H1 (cell line): ENCODE data around the gene PRLH. TPM values are rescaled to one million over a fixed set of nuclear protein-coding genes. Genes with fewer than 3 reads are reported as not detected.
A peak's percentile ranks its signal among the peaks of the same experiment; 100 is the strongest.

Experiments used
- BACH1 ChIP-seq: IDR thresholded peaks from 2 replicates; pipeline ENCODE4 v1.6.1; 2012; ENCODE audit warnings: low read length, improper control_type of control experiment
- BRCA1 ChIP-seq: IDR thresholded peaks from 2 replicates; pipeline ENCODE4 v1.6.1; 2012; ENCODE audit warnings: low read depth, low read length, improper control_type of control experiment
- CBX5 ChIP-seq: fragments of 300-800, 300-1000 bp; sonication (generic); IDR thresholded peaks from 2 replicates; pipeline ENCODE4 v1.7.1; 2016; ENCODE audit warnings: antibody characterized with exemption, low read length, low read depth
- CBX8 ChIP-seq: fragments of 300-800, 300-1000 bp; sonication (generic); IDR thresholded peaks from 2 replicates; pipeline ENCODE4 v1.7.1; 2016; ENCODE audit warnings: low read depth, low read length, borderline replicate concordance
- CEBPB ChIP-seq: IDR thresholded peaks from 2 replicates; pipeline ENCODE4 v1.6.1; 2012; ENCODE audit warnings: low read depth, low read length
- CHD2 ChIP-seq: IDR thresholded peaks from 2 replicates; pipeline ENCODE4 v1.6.1; 2012; ENCODE audit warnings: low read length, improper control_type of control experiment
- CREB1 ChIP-seq: IDR thresholded peaks from 2 replicates; pipeline ENCODE4 v1.6.1; 2012; ENCODE audit warnings: inconsistent platforms
- CTBP2 ChIP-seq: IDR thresholded peaks from 2 replicates; pipeline ENCODE4 v1.7.0; 2011; ENCODE audit warnings: borderline replicate concordance, mild to moderate bottlenecking, moderate library complexity, mixed read lengths, low read length; ENCODE audit not compliant: insufficient read depth, insufficient read length
- EP300 ChIP-seq, 2 experiments: IDR thresholded peaks; 1 replicate in 1 of 2; 2 replicates in 1 of 2; pipeline ENCODE4 v1.6.1; 2011 to 2012; ENCODE audit warnings: low read depth in 2 of 2, low read length in 2 of 2, mild to moderate bottlenecking in 2 of 2, borderline replicate concordance in 1 of 2, inconsistent platforms in 1 of 2, moderate library complexity in 1 of 2
- EZH2 ChIP-seq: fragments of 200-600 bp; sonication (generic); IDR thresholded peaks from 2 replicates; pipeline ENCODE4 v1.7.1; 2012; ENCODE audit warnings: low read depth, mild to moderate bottlenecking, moderate library complexity, low read length, inconsistent platforms; ENCODE audit not compliant: severe bottlenecking
- JUND ChIP-seq: IDR thresholded peaks from 2 replicates; pipeline ENCODE4 v1.6.1; 2011; ENCODE audit warnings: mild to moderate bottlenecking, improper control_type of control experiment, low read length
- KDM5A ChIP-seq: fragments of 200-600 bp; IDR thresholded peaks from 2 replicates; pipeline ENCODE4 v1.7.1; 2012; ENCODE audit warnings: mild to moderate bottlenecking, low read length, inconsistent platforms, mixed read lengths
- MAFK ChIP-seq: IDR thresholded peaks from 2 replicates; pipeline ENCODE4 v1.6.1; 2012; ENCODE audit warnings: low read depth, mild to moderate bottlenecking, improper control_type of control experiment, low read length
- NANOG ChIP-seq: IDR thresholded peaks from 2 replicates; pipeline ENCODE4 v1.6.1; 2011; ENCODE audit warnings: low read length, low read depth, mild to moderate bottlenecking, inconsistent platforms; ENCODE audit not compliant: insufficient read depth, poor library complexity, severe bottlenecking
- POLR2A ChIP-seq, 2 experiments: IDR thresholded peaks; 1 replicate in 1 of 2; 2 replicates in 1 of 2; pipeline ENCODE4 v1.6.1; 2011; ENCODE audit warnings: low read depth in 2 of 2, low read length in 2 of 2, mild to moderate bottlenecking in 2 of 2; ENCODE audit errors: control extremely low read depth in 1 of 2
- RAD21 ChIP-seq, 2 experiments: IDR thresholded peaks in 1 of 2; conservative IDR thresholded peaks in 1 of 2; 2 replicates each; pipeline ENCODE4 v1.6.1; 2011; ENCODE audit warnings: low read depth in 2 of 2, low read length in 2 of 2, improper control_type of control experiment in 1 of 2, inconsistent platforms in 1 of 2, mild to moderate bottlenecking in 1 of 2, moderate library complexity in 1 of 2
- RBBP5 ChIP-seq: IDR thresholded peaks from 2 replicates; pipeline ENCODE4 v1.7.1; 2012; ENCODE audit warnings: low read depth, mild to moderate bottlenecking, inconsistent platforms, low read length, moderate library complexity, borderline replicate concordance
- RFX5 ChIP-seq: IDR thresholded peaks from 2 replicates; pipeline ENCODE4 v1.6.1; 2011; ENCODE audit warnings: low read depth, low read length, improper control_type of control experiment, borderline replicate concordance
- SIRT6 ChIP-seq: IDR thresholded peaks from one replicate; pipeline ENCODE4 v1.7.1; 2012; ENCODE audit warnings: low read length, inconsistent platforms
- SIX5 ChIP-seq: IDR thresholded peaks from 2 replicates; pipeline ENCODE4 v1.6.1; 2011; ENCODE audit warnings: mild to moderate bottlenecking, low read depth, low read length
- SUZ12 ChIP-seq: fragments of 200-600 bp; sonication (generic); IDR thresholded peaks from 2 replicates; pipeline ENCODE4 v1.6.1; 2012; ENCODE audit warnings: mild to moderate bottlenecking, inconsistent platforms, low read length, moderate library complexity, mixed read lengths
- TCF12 ChIP-seq: IDR thresholded peaks from 2 replicates; pipeline ENCODE4 v1.6.1; 2011; ENCODE audit warnings: low read depth, mild to moderate bottlenecking, low read length
- TEAD4 ChIP-seq: IDR thresholded peaks from 2 replicates; pipeline ENCODE4 v1.6.1; 2012; ENCODE audit warnings: low read depth, low read length, inconsistent platforms, mixed read lengths
- polyA plus RNA-seq, 7 experiments: library from polyadenylated mRNA; depleted of rRNA in 3 of 7; stranded (reverse) in 5 of 7; unstranded in 2 of 7; fragments of >200 nt in 5 of 7; fragments of 200-250 nt in 2 of 7; gene quantifications; 1 replicate in 5 of 7; 2 replicates in 1 of 7; 4 replicates in 1 of 7; pipeline versions ENCODE4 v1.2.1 to v1.2.3, GENCODE V29; 2011 to 2013; ENCODE audit warnings: missing spikeins in 2 of 7, mixed read lengths in 2 of 7
- total RNA-seq: library from RNA; stranded (reverse); fragmentation: NEBNext Ultra II Directional; extraction: Animal tissue kit (Norgen Biotek cat#: 25700); gene quantifications from 2 replicates; pipeline ENCODE4 v1.2.1, GENCODE V29; 2021
- TF ChIP-seq, protein P1 (sequence below): IDR thresholded peaks from 2 replicates; pipeline ENCODE4 v1.6.1; 2012; ENCODE audit warnings: inconsistent platforms

PRLH gene
- total and polyA plus RNA-seq, 2 of the 8 experiments (the other 6 are each of a cell fraction or from before 2014, with no cell fraction given), result not detected

GRCh38 chr2:237590272-237591140 is 24.1 kb downstream of the PRLH start, which contains the start of gene RAB17 (continued):
- no peak for TF ChIP-seq RAD21 (IDR thresholded peaks at IDR 0.05 in 1 of 2, conservative IDR thresholded peaks at IDR 0.05 in 1 of 2; ENCODE audit: low read depth in 2 of 2, low read length in 2 of 2)
- TF ChIP-seq TEAD4, result no peak; the same call in 1 of the 2 replicates
- TF ChIP-seq RBBP5, result no peak
- no peak for TF ChIP-seq CTBP2
- no peak for TF ChIP-seq CBX5
- TF ChIP-seq RFX5, result no peak
- no peak for TF ChIP-seq CREB1
- no peak for TF ChIP-seq CEBPB
- TF ChIP-seq BACH1, result no peak
- no peak for TF ChIP-seq BRCA1
- no peak for TF ChIP-seq CHD2
- TF ChIP-seq TCF12, result no peak
- no peak for TF ChIP-seq EP300 (IDR thresholded peaks at IDR 0.05; ENCODE audit: borderline replicate concordance in 1 of 2, low read depth in 2 of 2, low read length in 2 of 2)
- no peak for TF ChIP-seq MAFK
- TF ChIP-seq, protein P1, sequence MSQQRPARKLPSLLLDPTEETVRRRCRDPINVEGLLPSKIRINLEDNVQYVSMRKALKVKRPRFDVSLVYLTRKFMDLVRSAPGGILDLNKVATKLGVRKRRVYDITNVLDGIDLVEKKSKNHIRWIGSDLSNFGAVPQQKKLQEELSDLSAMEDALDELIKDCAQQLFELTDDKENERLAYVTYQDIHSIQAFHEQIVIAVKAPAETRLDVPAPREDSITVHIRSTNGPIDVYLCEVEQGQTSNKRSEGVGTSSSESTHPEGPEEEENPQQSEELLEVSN, result peak; percentile 67; the same call in 1 of the 2 replicates
- TF ChIP-seq SUZ12, result no peak
- no peak for TF ChIP-seq CBX8
- no peak for TF ChIP-seq EZH2
- TF ChIP-seq KDM5A, result no peak
- no peak for TF ChIP-seq JUND
- TF ChIP-seq SIRT6, result no peak
- TF ChIP-seq SIX5, result no peak
- peak in 1 of 2 experiments; percentile 45; a peak in 1 of 3 replicates for TF ChIP-seq POLR2A (IDR thresholded peaks at IDR 0.05; ENCODE audit: control extremely low read depth in 1 of 2, low read depth in 2 of 2, low read length in 2 of 2)
- no peak for TF ChIP-seq NANOG
